ACHN (cell line): ENCODE measurements around the gene CDK6.
"Not testable (repeated sequence)": the region's sequence is repeated elsewhere in the genome, so short reads cannot be mapped to it uniquely, and the experiment has no call there.

Experiments used
- DNase-seq: peaks from one replicate; pipeline ENCODE4 v3.0.0-alpha.2; 2015
- in situ Hi-C: cut with HindIII; loops from 2 replicates; pipeline ENCODE4 v1.10.0; 2017; ENCODE audit warnings: low sequenced_read_pairs, low pct_ligation_motif_present, low pct_unique_long_range_greater_than_20kb

CDK6 gene

DNA sequence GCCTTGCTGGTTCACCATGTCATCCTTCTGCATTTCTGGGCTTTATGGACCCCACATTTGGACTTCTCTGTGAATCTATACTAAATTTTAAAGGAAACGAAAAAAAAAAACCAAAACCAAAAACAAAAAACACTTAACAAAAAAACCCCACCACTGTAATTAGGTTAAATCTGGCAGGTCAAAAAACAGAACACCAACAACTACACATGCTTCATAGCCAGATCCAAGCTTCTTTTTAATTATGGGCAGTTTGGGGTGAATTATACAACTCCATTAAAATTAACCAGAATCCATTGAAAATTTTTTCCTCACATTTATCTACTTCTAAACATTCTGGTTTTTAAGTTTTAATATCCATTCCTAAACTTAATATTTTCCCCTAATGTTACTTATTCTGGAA is 58.4 kb downstream of the CDK6 start:
- DNase-seq, result no peak
- in situ Hi-C loops, result no loop called here

DNA sequence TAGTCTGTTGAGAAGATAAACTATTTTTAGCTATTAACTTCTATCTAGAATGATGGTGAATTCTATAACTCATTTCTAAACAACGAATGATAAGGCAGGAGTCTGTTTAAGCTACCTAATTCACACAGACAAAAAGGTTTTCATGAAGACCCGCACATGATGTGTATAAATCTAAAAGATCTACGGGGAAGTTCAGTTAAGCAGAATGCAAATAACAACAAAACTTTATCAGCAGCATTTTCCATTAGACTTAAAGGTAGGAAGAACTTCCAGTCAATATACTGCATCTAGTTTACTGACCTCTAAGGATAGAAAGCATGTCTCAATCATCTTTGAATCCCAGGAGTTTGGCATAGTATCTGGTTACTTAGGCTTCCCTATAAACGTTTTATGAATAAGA is 62.6 kb downstream of the CDK6 start:
- DNase-seq, result no peak
- in situ Hi-C loops, result no loop called here

DNA sequence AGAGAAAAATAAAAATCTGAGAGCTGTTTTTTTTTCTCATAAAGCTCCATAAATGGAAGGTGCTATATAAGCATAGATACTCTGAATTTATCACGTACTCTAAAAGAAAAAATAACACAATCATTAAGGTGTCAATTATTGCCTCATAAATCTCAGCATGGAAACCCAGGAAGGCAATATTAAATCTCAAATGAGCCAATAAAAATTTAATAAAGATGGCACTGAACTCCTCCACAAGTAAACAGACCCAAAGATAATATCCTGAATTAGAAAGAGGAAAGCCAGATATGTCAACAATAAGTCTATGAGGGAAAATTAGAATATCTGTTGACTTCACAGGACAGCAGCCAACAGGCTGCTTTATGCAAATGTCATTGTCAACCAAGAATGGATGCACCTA is 66.5 kb downstream of the CDK6 start:
- no peak for DNase-seq
- in situ Hi-C loops, result no loop called here

DNA sequence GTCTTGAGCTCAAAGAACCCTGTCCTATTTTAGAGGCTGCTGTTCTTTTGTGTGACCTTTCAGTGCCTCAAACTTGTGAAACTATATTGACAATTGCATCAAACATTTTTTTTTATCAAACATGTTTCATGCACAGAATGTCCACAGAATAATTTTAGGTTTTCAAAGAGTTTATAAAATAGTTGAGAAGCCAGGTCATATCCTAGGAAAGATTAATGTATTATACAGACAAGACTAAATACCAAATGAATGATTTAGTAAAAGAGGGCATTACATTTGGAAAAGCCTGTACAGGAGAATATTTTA is 67.0 kb downstream of the CDK6 start:
- in situ Hi-C loops, result no loop called here

GRCh38 chr7:92768501-92769393 is 67.6 kb downstream of the CDK6 start:
- in situ Hi-C loops, result no loop called here
- DNase-seq, result no peak

More for the DNA sequence above, 67.0 kb downstream of the CDK6 start:
- DNase-seq, result no peak

DNA sequence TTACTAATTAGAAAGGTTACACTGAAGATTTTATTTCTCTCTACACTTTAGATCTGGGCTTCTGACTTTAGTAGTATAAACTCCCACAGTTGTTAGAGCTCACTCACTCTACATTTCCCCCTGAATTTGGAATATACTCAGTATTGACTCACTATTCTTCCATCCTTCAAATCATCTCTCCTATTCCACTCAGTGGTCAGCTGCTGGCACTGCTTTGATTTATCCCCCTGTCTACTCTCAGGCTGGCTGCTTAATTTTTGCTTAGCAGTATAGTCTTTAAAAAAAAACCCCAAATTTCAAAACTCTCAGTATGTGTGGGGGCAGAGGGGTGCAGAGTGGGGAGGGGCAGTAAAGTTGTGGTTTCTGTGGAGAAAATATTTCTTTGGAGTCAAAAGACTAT is 68.9 kb downstream of the CDK6 start:
- in situ Hi-C loops, result no loop called here

GRCh38 chr7:92766461-92767003 is 69.8 kb downstream of the CDK6 start:
- peak; percentile 77 for DNase-seq
- in situ Hi-C loops, result no loop called here

More for the DNA sequence above, 68.9 kb downstream of the CDK6 start:
- DNase-seq, result peak; percentile 43

GRCh38 chr7:92765725-92766124 is 70.6 kb downstream of the CDK6 start:
- in situ Hi-C loops, result no loop called here

GRCh38 chr7:92763636-92764423 is 72.5 kb downstream of the CDK6 start:
- peak; percentile 89 for DNase-seq
- in situ Hi-C loops, result no loop called here

More at GRCh38 chr7:92765725-92766124, 70.6 kb downstream of the CDK6 start:
- DNase-seq, result peak; percentile 93

DNA sequence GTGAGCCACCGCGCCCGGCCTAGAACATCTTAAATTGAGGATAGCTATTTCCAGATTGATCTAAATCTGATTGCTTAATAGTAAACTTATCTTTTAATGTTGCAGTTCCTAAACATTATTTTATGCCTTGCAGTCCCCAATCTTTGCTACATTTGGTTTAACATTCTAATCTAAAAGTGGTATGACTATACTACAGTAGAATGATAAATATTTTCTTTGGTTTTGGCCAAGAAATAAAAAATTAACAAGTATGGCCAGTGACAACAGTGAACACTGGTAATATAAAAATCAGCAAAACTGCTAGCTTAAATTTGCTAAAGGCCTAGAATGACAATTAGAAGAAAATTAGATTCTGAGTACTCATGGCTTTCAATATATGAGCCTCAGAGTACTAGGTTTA is 73.5 kb downstream of the CDK6 start:
- in situ Hi-C loops, result no loop called here
- peak; percentile 62 for DNase-seq

- DNase-seq, result no peak
- in situ Hi-C loops, result no loop called here
These were observed 74.8 kb downstream of the CDK6 start for GRCh38 chr7:92761391-92762097.

- in situ Hi-C loops, result no loop called here
- DNase-seq, result no peak
These were observed 77.5 kb downstream of the CDK6 start for GRCh38 chr7:92758796-92759431.

DNA sequence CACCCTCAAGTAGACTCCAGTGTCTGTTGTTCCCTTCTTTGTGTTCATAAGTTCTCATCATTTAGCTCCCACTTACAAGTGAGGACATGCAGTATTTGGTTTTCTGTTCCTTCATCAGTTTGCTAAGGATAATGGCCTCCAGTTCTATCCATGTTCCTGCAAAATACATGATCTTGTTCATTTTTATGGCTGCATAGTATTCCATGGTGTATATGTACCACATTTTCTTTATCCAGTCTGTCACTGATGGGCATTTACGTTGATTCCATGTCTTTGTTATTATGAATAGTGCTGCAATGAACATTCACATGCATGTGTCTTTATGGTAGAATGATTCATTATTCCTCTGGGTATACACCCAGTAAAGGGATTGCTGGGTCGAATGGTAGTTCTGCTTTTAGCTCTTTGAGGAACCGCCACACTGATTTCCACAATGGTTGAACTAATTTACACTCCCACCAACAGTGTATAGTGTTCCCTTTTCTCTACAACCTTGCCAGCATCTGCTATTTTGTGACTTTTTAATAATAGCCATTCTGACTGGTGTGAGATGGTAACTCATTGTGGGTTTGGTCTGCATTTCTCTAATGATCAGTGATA is 79.0 kb downstream of the CDK6 start:
- in situ Hi-C loops, DNase-seq: not testable (repeated sequence)

DNA sequence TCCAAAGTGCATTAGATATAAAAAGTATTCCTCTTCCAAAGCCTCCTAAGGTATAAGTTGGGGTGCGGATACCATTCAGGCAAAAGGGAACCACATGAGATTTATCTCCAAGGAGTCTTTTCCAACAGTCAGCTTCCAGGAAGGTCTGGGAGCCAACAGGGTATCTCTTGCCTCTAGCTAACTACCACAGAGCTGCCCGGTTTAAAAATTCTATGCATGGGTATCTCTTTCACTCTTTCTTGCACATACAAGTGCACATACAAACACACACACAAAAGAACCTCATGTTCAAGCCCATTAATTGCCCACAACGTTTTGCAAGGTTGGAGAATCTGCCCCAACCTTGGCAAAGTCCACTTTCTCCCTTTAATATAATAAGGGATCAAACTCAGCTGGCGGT is 80.7 kb downstream of the CDK6 start:
- no peak for DNase-seq

DNA sequence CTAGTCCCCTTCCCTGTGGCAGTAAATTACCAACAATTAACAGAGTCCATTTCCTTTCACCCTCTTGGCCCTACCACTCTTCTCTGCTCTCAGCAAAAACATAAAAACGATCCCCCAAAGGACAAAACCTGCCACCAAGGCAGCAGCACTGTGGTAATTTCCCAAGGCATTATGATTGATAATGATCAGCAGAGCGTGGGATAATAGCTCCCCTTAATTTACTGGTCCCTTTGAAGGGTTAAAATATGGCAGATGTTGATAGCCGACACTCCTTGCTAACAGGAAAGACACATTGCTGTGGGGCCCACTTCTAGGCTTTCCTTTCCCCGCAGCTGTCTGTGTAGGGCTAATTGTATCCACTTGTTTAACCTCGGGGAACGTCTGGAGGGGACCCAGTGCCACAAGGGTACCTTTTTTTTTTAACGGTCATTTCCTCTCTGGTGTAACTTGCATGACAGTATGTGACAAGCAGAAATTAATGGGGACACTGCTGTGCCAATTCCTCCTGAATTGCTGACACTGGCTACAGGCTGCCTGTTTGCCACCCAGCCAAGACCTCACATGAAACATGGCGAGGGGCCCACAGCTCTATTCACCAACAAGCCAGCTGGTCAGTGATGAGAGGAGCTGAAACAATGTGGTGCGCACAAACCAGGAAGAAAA is 81.3 kb downstream of the CDK6 start:
- DNase-seq, result no peak
- in situ Hi-C loops, result no loop called here

More for the DNA sequence above, 80.7 kb downstream of the CDK6 start:
- in situ Hi-C loops, result no loop called here

- in situ Hi-C loops, result no loop called here
- DNase-seq, result no peak
These were observed 82.8 kb downstream of the CDK6 start for GRCh38 chr7:92753614-92754013.
